HTR-8/SVneo (cell line): ENCODE results near the gene OSBP2.
A peak's percentile ranks its signal among the peaks of the same experiment; 100 is the strongest.

Source experiments
- DNase-seq: peaks from one replicate; pipeline ENCODE4 v3.0.0; 2011; ENCODE audit warnings: low spot score, mixed read lengths; ENCODE audit not compliant: insufficient read length
- FAIRE-seq: peaks from 2 replicates; lab custom pipeline; 2011; peaks lifted over from hg19 to GRCh38; lab: Jason Lieb, UNC

The OSBP2 gene

GRCh38 chr22:30887453-30887852 is 192.8 kb downstream of the OSBP2 start:
- FAIRE-seq (no peak), DNase-seq (no peak)

DNA sequence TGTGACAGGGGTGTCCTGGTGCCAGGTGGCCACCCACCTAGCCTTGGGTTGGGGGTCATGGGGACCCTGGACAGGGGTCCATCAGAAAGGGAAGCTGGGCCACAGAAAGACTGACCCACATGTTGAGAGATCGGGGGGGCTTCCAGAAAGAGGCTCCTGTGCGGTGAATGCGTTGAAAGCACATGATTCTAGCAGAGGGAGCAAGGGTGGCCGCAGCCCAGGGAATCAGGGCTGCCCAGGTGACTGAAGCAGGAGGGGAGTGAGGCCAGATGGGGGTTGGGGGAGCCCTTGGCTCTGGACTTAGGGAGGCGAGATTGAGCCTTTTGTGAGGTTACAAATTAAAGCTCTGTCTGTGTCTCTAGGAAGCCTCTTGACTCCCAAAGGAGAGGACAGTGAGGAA is 193.2 kb downstream of the OSBP2 start:
- DNase-seq (no peak), FAIRE-seq (no peak)

- FAIRE-seq = no peak
- DNase-seq = no peak
These were observed 194.8 kb downstream of the OSBP2 start for GRCh38 chr22:30889268-30889995.

DNA sequence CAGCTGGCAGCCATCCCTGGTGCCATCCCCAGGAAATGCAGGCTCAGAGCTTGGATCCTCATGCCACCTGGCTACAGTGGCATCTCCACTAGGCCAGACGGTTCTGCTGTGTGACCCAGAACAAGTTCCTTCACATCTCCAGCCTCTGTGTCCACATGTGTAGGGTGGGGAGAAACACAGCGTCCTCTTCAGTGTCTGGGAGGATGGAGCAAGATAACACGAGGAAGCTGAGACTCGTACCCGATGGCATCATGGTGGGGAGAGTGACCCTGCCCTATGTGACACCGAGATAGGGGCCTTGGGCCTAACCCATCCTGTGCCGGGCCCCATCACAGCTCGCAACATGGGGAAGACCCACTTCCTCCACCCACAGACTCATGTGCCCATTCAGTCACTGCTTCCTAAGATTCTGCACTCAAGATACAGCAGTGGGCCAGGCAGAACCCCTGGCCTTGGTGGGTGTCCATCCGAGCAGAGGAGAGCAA is 195.4 kb downstream of the OSBP2 start:
- no peak for FAIRE-seq

GRCh38 chr22:30890686-30891442 is 196.2 kb downstream of the OSBP2 start:
- DNase-seq (peak; percentile 21), FAIRE-seq (no peak)

More for the DNA sequence above, 195.4 kb downstream of the OSBP2 start:
- DNase-seq = no peak

DNA sequence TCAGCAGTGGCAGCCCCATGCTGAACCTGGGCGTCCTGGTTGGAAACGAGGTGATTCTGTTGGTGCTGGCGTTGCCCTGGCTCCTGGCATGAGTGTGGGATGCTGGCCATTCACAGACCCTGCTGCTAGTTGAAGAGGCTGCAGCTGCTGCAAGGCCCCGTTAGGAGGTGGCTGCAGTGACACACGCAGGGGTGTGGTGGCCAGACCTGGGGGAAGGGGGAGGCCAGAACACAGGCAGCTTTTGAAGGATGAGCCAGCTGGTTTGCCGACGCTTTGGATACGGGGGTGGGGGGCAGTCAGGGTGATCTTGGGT is 196.7 kb downstream of the OSBP2 start:
- FAIRE-seq (no peak), DNase-seq (no peak)

DNA sequence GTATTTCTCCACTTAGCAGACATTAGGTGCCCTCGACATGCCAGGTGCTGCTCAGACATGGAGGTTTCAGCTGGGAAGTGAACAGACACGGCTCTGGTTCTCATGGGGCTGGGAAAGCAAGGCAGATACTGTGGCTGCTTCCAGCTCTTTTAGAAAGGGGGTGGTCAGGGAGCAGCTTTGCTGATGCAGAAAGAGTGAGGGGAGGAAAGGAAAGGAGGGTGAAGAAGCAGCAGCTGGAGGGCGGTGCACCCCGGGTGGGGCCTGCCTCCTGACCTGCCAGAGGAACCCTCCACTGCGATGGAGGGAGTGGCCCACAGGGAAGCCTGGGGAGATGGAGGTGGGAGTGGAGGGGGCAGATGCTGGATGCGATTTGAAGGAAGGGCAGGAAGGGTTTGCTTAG is 197.1 kb downstream of the OSBP2 start:
- DNase-seq (no peak), FAIRE-seq (no peak)

GRCh38 chr22:30892286-30892685 is 197.6 kb downstream of the OSBP2 start:
- FAIRE-seq (no peak), DNase-seq (no peak)

- no peak for FAIRE-seq
These were observed 198.1 kb downstream of the OSBP2 start for GRCh38 chr22:30892731-30893221.

DNA sequence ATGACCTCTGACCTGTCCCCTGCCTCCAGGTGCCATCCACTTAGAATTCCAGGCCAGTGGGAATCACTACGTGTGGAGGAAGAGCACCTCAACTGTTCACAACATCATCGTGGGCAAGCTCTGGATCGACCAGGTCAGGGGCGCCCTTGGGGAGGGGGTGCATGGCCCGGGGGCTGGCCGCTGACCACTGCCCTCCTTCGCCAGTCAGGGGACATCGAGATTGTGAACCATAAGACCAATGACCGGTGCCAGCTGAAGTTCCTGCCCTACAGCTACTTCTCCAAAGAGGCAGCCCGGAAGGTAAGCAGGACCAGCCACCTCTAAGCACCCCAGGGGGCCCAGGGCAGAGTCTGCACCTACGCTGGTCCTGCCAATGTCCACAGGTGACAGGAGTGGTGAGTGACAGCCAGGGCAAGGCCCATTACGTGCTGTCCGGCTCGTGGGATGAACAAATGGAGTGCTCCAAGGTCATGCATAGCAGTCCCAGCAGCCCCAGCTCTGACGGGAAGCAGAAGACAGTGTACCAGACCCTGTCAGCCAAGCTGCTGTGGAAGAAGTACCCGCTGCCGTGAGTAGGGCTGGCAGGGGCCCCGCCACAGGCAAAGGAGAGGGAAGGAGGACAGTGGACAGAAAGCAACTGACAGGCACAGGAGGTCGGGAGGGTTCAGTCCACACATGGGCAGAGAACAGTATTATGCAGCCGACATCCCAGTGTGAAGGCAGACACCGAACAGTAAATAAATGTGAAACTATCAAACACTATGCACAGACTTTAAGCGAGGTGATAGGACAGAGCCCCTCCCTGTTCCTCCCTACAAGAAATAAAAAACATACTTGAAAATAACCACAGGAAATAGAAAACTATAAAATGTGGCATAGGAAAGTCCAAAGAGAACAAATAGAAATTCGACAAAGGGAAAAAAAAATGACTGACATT is 199.0 kb downstream of the OSBP2 start:
- FAIRE-seq (no peak), DNase-seq (no peak)

More at GRCh38 chr22:30892731-30893221, 198.1 kb downstream of the OSBP2 start:
- no peak for DNase-seq

GRCh38 chr22:30894371-30894740 is 199.7 kb downstream of the OSBP2 start:
- FAIRE-seq = no peak
- no peak for DNase-seq

GRCh38 chr22:30902496-30903357 is 208.1 kb downstream of the OSBP2 start:
- DNase-seq (no peak), FAIRE-seq (no peak)

DNA sequence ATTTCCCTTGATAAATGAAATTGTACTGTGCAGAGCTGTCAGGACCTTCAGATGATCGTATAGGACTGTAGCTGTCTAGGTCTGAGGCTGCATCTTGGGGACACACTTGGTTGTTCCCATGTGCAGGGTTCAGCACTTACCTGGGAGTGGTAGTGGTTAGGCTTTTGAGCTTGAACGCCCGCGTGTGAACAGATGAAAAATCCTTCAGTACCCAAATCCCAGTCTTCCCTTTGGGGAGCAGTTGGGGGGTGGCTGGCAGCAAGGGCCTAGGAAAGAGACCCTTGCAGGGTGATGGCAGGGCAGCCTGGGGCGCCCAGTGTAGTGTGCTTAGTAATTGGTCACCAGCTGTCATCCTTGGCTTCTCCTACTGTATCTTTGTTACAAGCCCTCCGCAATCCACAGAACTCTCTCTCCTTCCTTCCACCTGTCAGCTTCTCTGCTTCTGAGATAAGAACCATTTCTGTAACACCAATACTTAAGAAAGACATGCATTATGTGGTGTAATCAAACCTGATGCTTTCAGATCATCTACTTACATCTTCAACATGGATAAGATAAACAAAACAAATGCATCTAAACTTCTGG is 209.3 kb downstream of the OSBP2 start:
- no peak for DNase-seq
- FAIRE-seq = no peak

- DNase-seq (no peak), FAIRE-seq (no peak)
These were observed 211.1 kb downstream of the OSBP2 start for GRCh38 chr22:30905696-30906341.

DNA sequence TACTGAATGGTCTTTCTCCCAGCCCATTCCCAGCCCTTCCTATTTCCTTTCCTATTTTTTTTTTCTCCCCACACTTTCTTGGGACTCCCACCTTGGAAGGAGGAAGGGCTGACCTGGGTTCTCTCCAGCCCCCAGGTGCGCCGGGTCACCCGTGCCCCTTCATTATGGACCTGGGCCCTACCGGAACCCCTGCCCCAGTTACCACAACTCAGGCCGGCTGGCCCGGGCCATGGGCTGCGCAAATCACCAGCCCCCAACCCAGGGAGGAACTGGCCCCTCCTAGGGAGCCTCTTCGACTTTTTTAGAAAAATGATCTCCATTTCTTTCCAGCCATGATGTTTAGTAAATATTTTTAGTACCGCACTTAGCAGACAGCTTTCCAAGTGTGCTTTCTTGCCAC is 211.7 kb downstream of the OSBP2 start:
- DNase-seq (no peak), FAIRE-seq (no peak)

DNA sequence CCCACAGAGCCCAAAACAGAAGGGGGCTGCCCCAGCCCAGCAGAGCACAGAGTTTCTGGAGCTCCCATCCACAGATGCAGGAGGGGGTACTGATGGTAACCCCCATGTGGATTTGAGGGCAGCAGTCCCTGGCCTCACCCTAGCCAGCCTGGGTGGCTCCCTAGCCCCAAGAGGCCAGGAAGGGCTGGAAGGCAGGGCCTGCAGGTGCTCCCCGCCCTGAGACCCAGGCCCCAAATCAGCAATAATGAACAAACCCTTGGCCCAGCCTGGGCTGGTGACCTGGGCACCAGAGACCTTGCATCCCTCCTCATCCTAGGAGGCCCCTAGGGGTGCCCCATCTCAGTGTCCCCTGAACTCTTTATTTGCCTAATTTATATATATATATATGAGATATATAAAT is 212.3 kb downstream of the OSBP2 start:
- no peak for FAIRE-seq

DNA sequence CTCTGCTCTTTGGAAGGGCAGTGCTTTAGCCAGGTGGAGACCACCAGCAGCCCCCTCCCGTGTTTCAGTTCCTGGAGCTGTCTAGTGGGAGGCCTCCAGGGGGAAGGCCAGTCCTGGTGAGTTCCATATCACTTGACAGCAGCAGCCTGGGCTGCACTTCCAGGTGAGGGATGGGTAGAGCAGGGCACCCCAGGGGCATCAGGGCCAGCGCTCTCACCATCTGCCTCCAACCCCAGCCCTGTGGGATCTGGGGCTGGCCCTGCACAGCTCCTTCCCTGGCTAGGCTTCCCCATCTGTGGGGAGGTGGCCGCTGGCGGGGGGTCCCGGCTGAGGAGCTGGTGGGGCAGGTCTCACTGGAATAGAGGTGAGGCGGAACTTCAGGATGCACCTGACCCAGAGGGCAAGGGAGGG is 213.4 kb downstream of the OSBP2 start:
- no peak for DNase-seq
- FAIRE-seq = no peak

More for the DNA sequence above, 212.3 kb downstream of the OSBP2 start:
- no peak for DNase-seq

DNA sequence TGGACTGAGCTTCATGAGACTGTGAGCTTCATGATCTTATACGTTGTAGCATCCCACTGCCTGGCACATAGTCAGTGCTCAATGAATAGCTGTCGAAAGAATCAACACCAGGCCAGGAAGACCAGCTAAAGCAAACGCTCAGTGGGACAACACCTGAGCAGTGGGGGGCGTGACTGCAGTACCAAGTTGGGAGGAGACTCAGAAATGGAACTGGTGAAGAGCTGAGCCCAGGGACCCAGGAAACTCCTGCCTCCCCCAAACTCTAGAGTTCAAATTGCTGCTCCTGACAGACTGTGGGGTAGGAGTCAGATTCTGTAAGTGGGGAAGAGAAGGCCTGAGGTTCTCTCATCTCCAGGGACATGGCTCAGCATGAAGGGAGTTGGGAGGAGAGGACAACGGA is 214.6 kb downstream of the OSBP2 start:
- no peak for DNase-seq

DNA sequence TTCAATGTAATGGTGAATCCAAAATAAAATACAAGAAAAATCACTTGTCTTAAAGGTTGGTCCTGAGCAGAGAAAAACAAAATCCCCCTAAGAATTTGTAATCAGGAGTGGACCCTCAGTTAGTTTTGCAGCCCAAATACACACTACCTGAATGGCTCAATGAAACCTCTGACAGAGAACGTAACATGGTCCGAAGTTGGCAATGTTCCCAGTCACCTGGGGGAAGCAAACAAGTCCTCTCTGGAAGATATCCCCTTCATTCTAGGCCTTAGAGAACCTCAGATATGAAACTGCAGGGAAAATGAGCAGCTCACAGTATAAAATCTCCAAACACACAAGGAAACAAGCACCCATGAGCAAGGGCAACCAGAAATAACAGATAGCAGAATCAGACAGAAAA is 215.7 kb downstream of the OSBP2 start:
- DNase-seq = no peak
- FAIRE-seq = no peak

More for the DNA sequence above, 214.6 kb downstream of the OSBP2 start:
- no peak for FAIRE-seq
